ENCODE measurements around the gene RNASEL.

- TF ChIP-seq, protein P1, sequence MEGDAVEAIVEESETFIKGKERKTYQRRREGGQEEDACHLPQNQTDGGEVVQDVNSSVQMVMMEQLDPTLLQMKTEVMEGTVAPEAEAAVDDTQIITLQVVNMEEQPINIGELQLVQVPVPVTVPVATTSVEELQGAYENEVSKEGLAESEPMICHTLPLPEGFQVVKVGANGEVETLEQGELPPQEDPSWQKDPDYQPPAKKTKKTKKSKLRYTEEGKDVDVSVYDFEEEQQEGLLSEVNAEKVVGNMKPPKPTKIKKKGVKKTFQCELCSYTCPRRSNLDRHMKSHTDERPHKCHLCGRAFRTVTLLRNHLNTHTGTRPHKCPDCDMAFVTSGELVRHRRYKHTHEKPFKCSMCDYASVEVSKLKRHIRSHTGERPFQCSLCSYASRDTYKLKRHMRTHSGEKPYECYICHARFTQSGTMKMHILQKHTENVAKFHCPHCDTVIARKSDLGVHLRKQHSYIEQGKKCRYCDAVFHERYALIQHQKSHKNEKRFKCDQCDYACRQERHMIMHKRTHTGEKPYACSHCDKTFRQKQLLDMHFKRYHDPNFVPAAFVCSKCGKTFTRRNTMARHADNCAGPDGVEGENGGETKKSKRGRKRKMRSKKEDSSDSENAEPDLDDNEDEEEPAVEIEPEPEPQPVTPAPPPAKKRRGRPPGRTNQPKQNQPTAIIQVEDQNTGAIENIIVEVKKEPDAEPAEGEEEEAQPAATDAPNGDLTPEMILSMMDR (conservative IDR thresholded peaks at IDR 0.05; ENCODE audit: low read depth in 2 of 2), result no peak
- no peak for TF ChIP-seq POLR2AphosphoS5 (IDR thresholded peaks at IDR 0.05; ENCODE audit: low read depth)
- no peak for TF ChIP-seq EZH2 (IDR thresholded peaks at IDR 0.05; ENCODE audit: low read depth, unreplicated experiment)
- no peak for TF ChIP-seq EZH2phosphoT487 (IDR thresholded peaks at IDR 0.05; ENCODE audit: unreplicated experiment)
- TF ChIP-seq ZNF114 (CRISPR knock-in tag; IDR thresholded peaks at IDR 0.05), result no peak
- TF ChIP-seq, protein P2, sequence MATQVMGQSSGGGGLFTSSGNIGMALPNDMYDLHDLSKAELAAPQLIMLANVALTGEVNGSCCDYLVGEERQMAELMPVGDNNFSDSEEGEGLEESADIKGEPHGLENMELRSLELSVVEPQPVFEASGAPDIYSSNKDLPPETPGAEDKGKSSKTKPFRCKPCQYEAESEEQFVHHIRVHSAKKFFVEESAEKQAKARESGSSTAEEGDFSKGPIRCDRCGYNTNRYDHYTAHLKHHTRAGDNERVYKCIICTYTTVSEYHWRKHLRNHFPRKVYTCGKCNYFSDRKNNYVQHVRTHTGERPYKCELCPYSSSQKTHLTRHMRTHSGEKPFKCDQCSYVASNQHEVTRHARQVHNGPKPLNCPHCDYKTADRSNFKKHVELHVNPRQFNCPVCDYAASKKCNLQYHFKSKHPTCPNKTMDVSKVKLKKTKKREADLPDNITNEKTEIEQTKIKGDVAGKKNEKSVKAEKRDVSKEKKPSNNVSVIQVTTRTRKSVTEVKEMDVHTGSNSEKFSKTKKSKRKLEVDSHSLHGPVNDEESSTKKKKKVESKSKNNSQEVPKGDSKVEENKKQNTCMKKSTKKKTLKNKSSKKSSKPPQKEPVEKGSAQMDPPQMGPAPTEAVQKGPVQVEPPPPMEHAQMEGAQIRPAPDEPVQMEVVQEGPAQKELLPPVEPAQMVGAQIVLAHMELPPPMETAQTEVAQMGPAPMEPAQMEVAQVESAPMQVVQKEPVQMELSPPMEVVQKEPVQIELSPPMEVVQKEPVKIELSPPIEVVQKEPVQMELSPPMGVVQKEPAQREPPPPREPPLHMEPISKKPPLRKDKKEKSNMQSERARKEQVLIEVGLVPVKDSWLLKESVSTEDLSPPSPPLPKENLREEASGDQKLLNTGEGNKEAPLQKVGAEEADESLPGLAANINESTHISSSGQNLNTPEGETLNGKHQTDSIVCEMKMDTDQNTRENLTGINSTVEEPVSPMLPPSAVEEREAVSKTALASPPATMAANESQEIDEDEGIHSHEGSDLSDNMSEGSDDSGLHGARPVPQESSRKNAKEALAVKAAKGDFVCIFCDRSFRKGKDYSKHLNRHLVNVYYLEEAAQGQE (IDR thresholded peaks at IDR 0.05; ENCODE audit: unreplicated experiment), result no peak
- TF ChIP-seq CREB1 (CRISPR knock-in tag; IDR thresholded peaks at IDR 0.05; ENCODE audit: low read depth), result no peak
- no peak for TF ChIP-seq NANOG (IDR thresholded peaks at IDR 0.05; ENCODE audit: borderline replicate concordance)
These were observed 23.5 kb downstream of the RNASEL start for GRCh38 chr1:182565537-182565936.

All from GM23338 (cell line).